ENCODE results near the gene STAB2. TPM values are rescaled to one million over a fixed set of nuclear protein-coding genes. Genes with fewer than 3 reads are reported as not detected.

Gene STAB2
- total RNA-seq, 1 donor from 2014 or later, result not detected

GRCh38 chr12:103737881-103738280 is 150.8 kb downstream of the STAB2 start:
- no peaks in the 10 kb centered on the region for H3K79me2 ChIP-seq (ENCODE audit: low read depth)
- H3K36me3 ChIP-seq, result no peaks in the 10 kb centered on the region
- no peaks in the 10 kb centered on the region for H3K9me3 ChIP-seq (ENCODE audit: low read depth)
- no peak overlapping the region for H3K4me2 ChIP-seq
- H3F3A ChIP-seq (ENCODE audit: low read depth), result no peaks in the 10 kb centered on the region
- Mint-ChIP-seq H3K27me3 (ENCODE audit: insufficient read depth, low read depth) (peaks cover 7% of the 10 kb centered on the region), H3K27ac (no peak overlapping the region), H3K36me3 (no peaks in the 10 kb centered on the region), H3K9me3 (no peaks in the 10 kb centered on the region), H3K4me1 (no peaks in the 10 kb centered on the region), H3K4me3 (no peak overlapping the region)
- TF ChIP-seq CTCF (IDR thresholded peaks at IDR 0.05), result no peak
- TF ChIP-seq EZH2phosphoT487 (IDR thresholded peaks at IDR 0.05), result no peak
- no peak for TF ChIP-seq EZH2 (IDR thresholded peaks at IDR 0.05)
- no peak overlapping the region for H2AFZ ChIP-seq (replicated peaks)
- H3K27ac ChIP-seq, result no peak overlapping the region
- no peaks in the 10 kb centered on the region for H3K27me3 ChIP-seq
- no peak for DNase-seq (ENCODE audit: low spot score)
- H3K4me1 ChIP-seq, result no peaks in the 10 kb centered on the region
- no peak overlapping the region for H3K4me3 ChIP-seq
- H4K20me1 ChIP-seq (ENCODE audit: low read depth), result no peaks in the 10 kb centered on the region
- H3K9ac ChIP-seq, result no peak overlapping the region

- no peak overlapping the region for H3K27ac ChIP-seq
Measured at GRCh38 chr12:103742349-103742932, 155.4 kb downstream of the STAB2 start.

GRCh38 chr12:103743788-103744187 is 156.7 kb downstream of the STAB2 start:
- no peak for TF ChIP-seq EZH2 (IDR thresholded peaks at IDR 0.05)
- no peak for TF ChIP-seq EZH2phosphoT487 (IDR thresholded peaks at IDR 0.05)
- TF ChIP-seq CTCF (IDR thresholded peaks at IDR 0.05), result no peak
- Histone ChIP-seq H3K4me3 (no peak overlapping the region), H3K4me1 (no peaks in the 10 kb centered on the region), H2AFZ (replicated peaks) (no peak overlapping the region), H3K36me3 (no peaks in the 10 kb centered on the region), H3K4me2 (no peak overlapping the region), H3K79me2 (ENCODE audit: low read depth) (no peaks in the 10 kb centered on the region), H3K27me3 (no peaks in the 10 kb centered on the region), H4K20me1 (ENCODE audit: low read depth) (no peaks in the 10 kb centered on the region), H3K9ac (no peak overlapping the region), H3F3A (ENCODE audit: low read depth) (no peaks in the 10 kb centered on the region), H3K27ac (no peak overlapping the region), H3K9me3 (ENCODE audit: low read depth) (no peaks in the 10 kb centered on the region)
- Mint-ChIP-seq H3K9me3 (no peaks in the 10 kb centered on the region), H3K4me3 (no peak overlapping the region), H3K27ac (no peak overlapping the region), H3K27me3 (ENCODE audit: insufficient read depth, low read depth) (peaks cover 9% of the 10 kb centered on the region), H3K36me3 (no peaks in the 10 kb centered on the region), H3K4me1 (no peaks in the 10 kb centered on the region)
- no peak for DNase-seq (ENCODE audit: low spot score)

More at GRCh38 chr12:103742349-103742932, 155.4 kb downstream of the STAB2 start:
- H3K9ac ChIP-seq, result no peak overlapping the region
- H3K36me3 ChIP-seq, result no peaks in the 10 kb centered on the region
- H3K4me2 ChIP-seq, result no peak overlapping the region
- H3K9me3 ChIP-seq (ENCODE audit: low read depth), result no peaks in the 10 kb centered on the region
- TF ChIP-seq EZH2 (IDR thresholded peaks at IDR 0.05) (no peak), EZH2phosphoT487 (IDR thresholded peaks at IDR 0.05) (no peak), CTCF (IDR thresholded peaks at IDR 0.05) (no peak)
- no peaks in the 10 kb centered on the region for H3K4me1 ChIP-seq
- H3K9me3 Mint-ChIP-seq, result no peaks in the 10 kb centered on the region
- DNase-seq (ENCODE audit: low spot score), result no peak
- no peak overlapping the region for H3K4me3 Mint-ChIP-seq
- H3K27me3 Mint-ChIP-seq (ENCODE audit: insufficient read depth, low read depth), result peaks cover 9% of the 10 kb centered on the region
- no peak overlapping the region for H2AFZ ChIP-seq (replicated peaks)
- no peaks in the 10 kb centered on the region for H4K20me1 ChIP-seq (ENCODE audit: low read depth)
- H3K79me2 ChIP-seq (ENCODE audit: low read depth), result no peaks in the 10 kb centered on the region
- H3K4me1 Mint-ChIP-seq, result no peaks in the 10 kb centered on the region
- no peak overlapping the region for H3K4me3 ChIP-seq
- H3K36me3 Mint-ChIP-seq, result no peaks in the 10 kb centered on the region
- H3F3A ChIP-seq (ENCODE audit: low read depth), result no peaks in the 10 kb centered on the region
- no peak overlapping the region for H3K27ac Mint-ChIP-seq
- H3K27me3 ChIP-seq, result no peaks in the 10 kb centered on the region

Data from neural progenitor cell (in vitro differentiated cells).